Endothelial cell of umbilical vein (primary cell): ENCODE data around the gene TFCP2.

Source experiments
- EZH2 ChIP-seq: IDR thresholded peaks from 2 replicates; pipeline ENCODE4 v1.6.1; 2012; ENCODE audit warnings: borderline replicate concordance, low read depth, mild to moderate bottlenecking, moderate library complexity, low read length, inconsistent platforms; ENCODE audit not compliant: severe bottlenecking
- FOS ChIP-seq: IDR thresholded peaks from 2 replicates; pipeline ENCODE4 v1.6.1; 2011; ENCODE audit warnings: mild to moderate bottlenecking, low read length, moderate library complexity, borderline replicate concordance; ENCODE audit not compliant: insufficient read depth
- MAX ChIP-seq: IDR thresholded peaks from 2 replicates; pipeline ENCODE4 v1.6.1; 2011; ENCODE audit not compliant: insufficient read depth, insufficient read length
- POLR2A ChIP-seq: IDR thresholded peaks from 2 replicates; pipeline ENCODE4 v1.6.1; 2012; ENCODE audit warnings: low read depth, mild to moderate bottlenecking, control low read depth, low read length
- POLR2AphosphoS5 ChIP-seq: IDR thresholded peaks from 2 replicates; pipeline ENCODE4 v1.6.1; 2012; ENCODE audit warnings: low read depth, mild to moderate bottlenecking, control low read depth, low read length, moderate library complexity; ENCODE audit not compliant: insufficient read depth
- TF ChIP-seq, protein P1 (sequence below), 2 donors: IDR thresholded peaks; 1 replicate in 1 of 2; 2 replicates in 1 of 2; pipeline ENCODE4 v1.5.1; 2011; ENCODE audit warnings: low read length in 2 of 2, mild to moderate bottlenecking in 2 of 2, moderate library complexity in 2 of 2, control low read depth in 1 of 2, inconsistent platforms in 1 of 2, low read depth in 1 of 2; ENCODE audit not compliant: insufficient read depth in 1 of 2; ENCODE audit errors: extremely low read depth in 1 of 2

- TF ChIP-seq MAX (no peak), EZH2 (no peak), POLR2A (no peak), POLR2AphosphoS5 (no peak), FOS (no peak)
- TF ChIP-seq, protein P1, sequence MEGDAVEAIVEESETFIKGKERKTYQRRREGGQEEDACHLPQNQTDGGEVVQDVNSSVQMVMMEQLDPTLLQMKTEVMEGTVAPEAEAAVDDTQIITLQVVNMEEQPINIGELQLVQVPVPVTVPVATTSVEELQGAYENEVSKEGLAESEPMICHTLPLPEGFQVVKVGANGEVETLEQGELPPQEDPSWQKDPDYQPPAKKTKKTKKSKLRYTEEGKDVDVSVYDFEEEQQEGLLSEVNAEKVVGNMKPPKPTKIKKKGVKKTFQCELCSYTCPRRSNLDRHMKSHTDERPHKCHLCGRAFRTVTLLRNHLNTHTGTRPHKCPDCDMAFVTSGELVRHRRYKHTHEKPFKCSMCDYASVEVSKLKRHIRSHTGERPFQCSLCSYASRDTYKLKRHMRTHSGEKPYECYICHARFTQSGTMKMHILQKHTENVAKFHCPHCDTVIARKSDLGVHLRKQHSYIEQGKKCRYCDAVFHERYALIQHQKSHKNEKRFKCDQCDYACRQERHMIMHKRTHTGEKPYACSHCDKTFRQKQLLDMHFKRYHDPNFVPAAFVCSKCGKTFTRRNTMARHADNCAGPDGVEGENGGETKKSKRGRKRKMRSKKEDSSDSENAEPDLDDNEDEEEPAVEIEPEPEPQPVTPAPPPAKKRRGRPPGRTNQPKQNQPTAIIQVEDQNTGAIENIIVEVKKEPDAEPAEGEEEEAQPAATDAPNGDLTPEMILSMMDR (IDR thresholded peaks at IDR 0.05; ENCODE audit: extremely low read depth in 1 of 2, insufficient read depth in 1 of 2, low read depth in 1 of 2, low read length in 2 of 2), result no peak
Measured at GRCh38 chr12:51196547-51196946, 23.6 kb upstream of the TFCP2 start.
